ENCODE results near the gene EPHX1. TPM values are rescaled to one million over a fixed set of nuclear protein-coding genes. Genes with fewer than 3 reads are reported as not detected.
"Not testable (repeated sequence)": the region's sequence is repeated elsewhere in the genome, so short reads cannot be mapped to it uniquely, and the experiment has no call there.

The EPHX1 gene
- total and polyA plus RNA-seq, 9 donors, result 213 to 566 (median 302) TPM

DNA sequence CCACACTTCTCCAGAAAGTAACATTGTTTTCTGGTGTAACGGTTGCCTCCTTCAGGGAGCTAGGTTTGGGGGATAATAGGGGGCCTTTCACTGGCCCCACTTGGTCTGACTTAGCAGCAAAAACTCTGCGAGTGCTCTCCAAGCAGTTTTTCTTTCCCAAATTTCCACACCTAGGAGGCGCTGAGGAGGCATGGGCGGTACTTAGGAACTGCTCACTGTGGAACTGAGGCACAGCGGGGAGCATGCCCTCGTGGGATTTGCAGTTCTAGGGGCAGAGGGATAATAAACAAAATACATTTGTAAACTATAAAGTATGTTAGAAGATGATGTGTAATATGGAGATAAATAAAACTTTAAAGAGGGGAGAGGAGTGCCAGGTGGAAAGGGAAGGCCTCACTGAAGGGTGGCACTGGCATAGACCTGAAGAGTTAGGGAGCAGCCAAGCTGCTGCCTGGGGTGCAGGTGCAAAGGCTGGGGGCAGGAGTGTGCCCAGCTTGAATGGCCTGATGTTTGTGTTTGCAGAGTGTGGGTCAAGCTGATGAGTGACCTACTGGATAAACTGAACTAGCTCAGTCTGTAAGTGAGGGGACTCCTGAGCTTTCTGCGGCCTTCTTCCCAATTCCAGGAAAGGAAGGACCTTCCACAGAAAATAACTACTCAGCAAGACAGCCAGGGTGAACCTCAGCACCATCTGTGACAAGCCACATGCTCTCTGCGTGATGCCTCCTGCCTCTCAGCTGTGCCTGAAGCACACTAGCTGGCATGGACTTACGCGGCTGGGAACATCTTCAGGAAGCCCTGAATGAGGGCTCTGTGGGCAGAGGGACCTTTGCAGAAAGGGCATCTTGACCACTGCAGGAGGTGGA lies 1.9 kb downstream of the EPHX1 start:
- peaks cover 39% of the 10 kb centered on the region for H3K4me1 ChIP-seq (ENCODE audit: insufficient read depth)
- peak overlapping the region; percentile 88 to 89 for H3K27ac ChIP-seq
- peak in 2 of 5 donors; percentile 50 to 60 for DNase-seq
- no peaks in the 10 kb centered on the region for H3K27me3 ChIP-seq
- intact Hi-C loops (cut with DNase I), result loop anchor here in 1 of 4 donors (5.0 kb wide), 1 partner anchor 35 kb away; no protein-coding TSS in a partner anchor
- no peaks in the 10 kb centered on the region for H3K36me3 ChIP-seq
- H3K4me3 ChIP-seq, result peak overlapping the region; percentile 57
- WGBS, 3 donors, result 43 to 57% (median 46%) methylated on average over 9 to 10 of the region's 10 CpGs
- H3K9me3 ChIP-seq, result no peaks in the 10 kb centered on the region
- no peak for TF ChIP-seq POLR2A (IDR thresholded peaks at IDR 0.05)
- TF ChIP-seq, protein P1, sequence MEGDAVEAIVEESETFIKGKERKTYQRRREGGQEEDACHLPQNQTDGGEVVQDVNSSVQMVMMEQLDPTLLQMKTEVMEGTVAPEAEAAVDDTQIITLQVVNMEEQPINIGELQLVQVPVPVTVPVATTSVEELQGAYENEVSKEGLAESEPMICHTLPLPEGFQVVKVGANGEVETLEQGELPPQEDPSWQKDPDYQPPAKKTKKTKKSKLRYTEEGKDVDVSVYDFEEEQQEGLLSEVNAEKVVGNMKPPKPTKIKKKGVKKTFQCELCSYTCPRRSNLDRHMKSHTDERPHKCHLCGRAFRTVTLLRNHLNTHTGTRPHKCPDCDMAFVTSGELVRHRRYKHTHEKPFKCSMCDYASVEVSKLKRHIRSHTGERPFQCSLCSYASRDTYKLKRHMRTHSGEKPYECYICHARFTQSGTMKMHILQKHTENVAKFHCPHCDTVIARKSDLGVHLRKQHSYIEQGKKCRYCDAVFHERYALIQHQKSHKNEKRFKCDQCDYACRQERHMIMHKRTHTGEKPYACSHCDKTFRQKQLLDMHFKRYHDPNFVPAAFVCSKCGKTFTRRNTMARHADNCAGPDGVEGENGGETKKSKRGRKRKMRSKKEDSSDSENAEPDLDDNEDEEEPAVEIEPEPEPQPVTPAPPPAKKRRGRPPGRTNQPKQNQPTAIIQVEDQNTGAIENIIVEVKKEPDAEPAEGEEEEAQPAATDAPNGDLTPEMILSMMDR (IDR thresholded peaks at IDR 0.05), result peak in 1 of 3 donors; percentile 47

DNA sequence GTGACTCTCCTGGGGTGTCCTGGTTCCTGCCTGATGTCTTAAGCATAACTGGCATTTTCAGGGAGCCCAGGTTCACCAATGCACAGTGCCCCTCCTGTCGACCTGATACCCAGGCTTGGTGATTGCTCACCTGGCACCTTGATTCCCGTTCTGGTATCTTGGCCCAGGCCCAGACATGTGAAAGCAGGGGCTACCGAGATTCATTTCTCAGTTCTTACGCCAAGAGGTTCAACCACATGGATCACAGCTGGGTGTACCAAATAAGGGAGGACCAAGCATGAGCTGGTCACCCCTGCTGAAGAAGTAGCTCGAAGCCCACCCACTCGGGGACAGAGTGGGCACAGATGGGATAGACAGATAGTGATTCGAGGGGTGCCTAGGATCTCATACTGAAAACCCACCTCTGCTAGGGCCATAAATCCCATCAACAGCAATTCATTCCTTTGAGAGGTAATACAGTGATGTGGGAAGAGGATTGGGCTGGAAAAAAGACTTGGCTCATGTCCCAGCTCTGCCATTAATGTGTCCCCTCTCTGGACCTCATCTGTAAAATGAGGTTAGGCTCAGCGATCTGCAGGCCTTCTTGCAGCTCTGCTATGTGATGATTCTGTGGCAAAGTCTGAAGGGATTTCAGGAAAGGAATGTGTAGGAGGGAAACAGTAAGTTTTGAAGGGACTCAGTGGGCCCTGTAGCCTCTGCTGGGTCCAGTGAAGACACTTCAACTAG lies 2.7 kb downstream of the EPHX1 start:
- WGBS, 3 donors, result 42 to 54% (median 47%) methylated on average over 8 of the region's 8 CpGs
- no peaks in the 10 kb centered on the region for H3K9me3 ChIP-seq
- peaks cover 45% of the 10 kb centered on the region for H3K4me1 ChIP-seq (ENCODE audit: insufficient read depth)
- H3K36me3 ChIP-seq, result no peaks in the 10 kb centered on the region
- intact Hi-C loops (cut with DNase I), result loop anchor here in 1 of 4 donors (5.0 kb wide), 1 partner anchor 35 kb away; no protein-coding TSS in a partner anchor
- no peaks in the 10 kb centered on the region for H3K27me3 ChIP-seq
- DNase-seq, result peak in 1 of 5 donors; percentile 33
- no peak for TF ChIP-seq POLR2A (IDR thresholded peaks at IDR 0.05)
- TF ChIP-seq, protein P1 (IDR thresholded peaks at IDR 0.05), result no peak
- no peak for TF ChIP-seq EP300 (IDR thresholded peaks at IDR 0.05)
- H3K27ac ChIP-seq, result peak overlapping the region; percentile 88 to 89
- no peak overlapping the region for H3K4me3 ChIP-seq

DNA sequence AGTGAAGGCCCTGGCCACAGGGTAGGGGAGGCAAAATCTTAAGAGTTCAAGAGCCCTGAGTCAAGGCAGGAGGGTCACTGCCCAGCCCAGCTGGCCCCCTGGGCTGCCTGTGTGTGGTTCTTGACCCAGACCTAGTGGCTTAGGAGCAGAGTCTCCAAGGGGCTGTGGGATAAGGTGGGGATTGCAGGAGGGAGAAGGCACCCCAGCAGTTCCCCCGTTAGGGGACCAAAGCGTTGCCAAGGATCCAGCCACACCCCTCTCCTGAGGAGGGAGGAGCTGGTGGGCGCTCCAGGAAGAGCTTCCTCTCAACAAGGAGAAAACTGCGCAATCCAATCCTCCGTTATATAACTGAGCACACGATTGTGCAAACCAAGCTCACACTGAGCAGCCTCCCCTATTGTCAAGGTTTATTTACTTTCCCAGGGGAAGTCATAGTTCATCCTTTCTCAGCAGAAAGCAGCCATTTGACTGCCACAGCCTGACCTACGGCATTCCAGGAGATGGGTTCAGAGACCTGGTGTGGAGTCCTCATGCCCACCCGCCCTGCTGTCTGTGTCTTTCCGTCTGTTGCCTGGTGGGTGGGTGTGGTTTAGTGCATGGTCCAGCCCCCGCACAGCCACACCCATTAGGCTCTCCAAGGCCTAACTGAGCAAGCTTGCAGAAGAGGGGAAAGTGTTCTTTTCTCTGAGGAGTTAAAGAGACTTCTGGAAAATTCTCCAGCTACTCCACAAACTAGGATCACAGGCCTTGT lies 3.5 kb downstream of the EPHX1 start:
- peaks cover 52% of the 10 kb centered on the region for H3K4me1 ChIP-seq (ENCODE audit: insufficient read depth)
- 2 to 7% (median 6%) methylated on average over 10 of the region's 10 CpGs for WGBS, 3 donors
- no peaks in the 10 kb centered on the region for H3K36me3 ChIP-seq
- no peaks in the 10 kb centered on the region for H3K27me3 ChIP-seq
- DNase-seq, result peak; percentile 79 to 85 (median 82)
- no peaks in the 10 kb centered on the region for H3K9me3 ChIP-seq
- intact Hi-C loops (cut with DNase I), result loop anchor here in 1 of 4 donors (5.0 kb wide), 1 partner anchor 34 kb away; no protein-coding TSS in a partner anchor
- H3K4me3 ChIP-seq, result peak overlapping the region; percentile 1
- peak overlapping the region; percentile 88 to 89 for H3K27ac ChIP-seq
- TF ChIP-seq, protein P1 (IDR thresholded peaks at IDR 0.05), result no peak
- TF ChIP-seq EP300 (IDR thresholded peaks at IDR 0.05), result no peak
- peak; percentile 27 for TF ChIP-seq POLR2A (IDR thresholded peaks at IDR 0.05)

DNA sequence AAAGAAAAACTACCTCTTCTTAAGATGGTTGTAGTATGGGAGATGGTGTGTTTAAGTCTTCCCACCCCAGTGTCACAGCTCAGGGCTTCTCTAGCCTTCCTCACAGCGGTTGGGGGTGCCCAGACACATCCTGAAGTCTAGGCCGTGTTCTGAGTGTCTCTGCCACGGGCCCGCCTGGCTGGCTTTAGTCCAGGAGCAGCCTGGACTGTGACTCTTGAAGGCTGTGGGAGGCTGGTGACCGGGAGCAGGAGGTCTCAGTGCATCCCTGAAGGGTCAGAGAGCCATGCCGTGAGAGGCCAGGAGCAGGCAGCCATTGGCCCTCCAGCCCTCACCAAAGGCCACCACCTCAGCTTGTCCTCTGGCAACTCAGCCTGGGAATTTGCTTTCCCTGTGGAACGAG lies 4.5 kb downstream of the EPHX1 start:
- H3K4me1 ChIP-seq (ENCODE audit: insufficient read depth), result peaks cover 57% of the 10 kb centered on the region
- peak overlapping the region; percentile 88 to 89 for H3K27ac ChIP-seq
- H3K36me3 ChIP-seq, result no peaks in the 10 kb centered on the region
- H3K4me3 ChIP-seq, result no peak overlapping the region
- H3K9me3 ChIP-seq, result no peaks in the 10 kb centered on the region
- intact Hi-C loops (cut with DNase I), result loop anchor here in 1 of 4 donors (5.0 kb wide), 1 partner anchor 33 kb away; no protein-coding TSS in a partner anchor
- 40 to 45% (median 42%) methylated on average over 7 of the region's 7 CpGs for WGBS, 3 donors
- no peaks in the 10 kb centered on the region for H3K27me3 ChIP-seq
- DNase-seq, result peak in 3 of 5 donors; percentile 46 to 62 (median 57)
- TF ChIP-seq EP300 (IDR thresholded peaks at IDR 0.05) (no peak), POLR2A (IDR thresholded peaks at IDR 0.05) (no peak)
- TF ChIP-seq, protein P1 (IDR thresholded peaks at IDR 0.05), result no peak

DNA sequence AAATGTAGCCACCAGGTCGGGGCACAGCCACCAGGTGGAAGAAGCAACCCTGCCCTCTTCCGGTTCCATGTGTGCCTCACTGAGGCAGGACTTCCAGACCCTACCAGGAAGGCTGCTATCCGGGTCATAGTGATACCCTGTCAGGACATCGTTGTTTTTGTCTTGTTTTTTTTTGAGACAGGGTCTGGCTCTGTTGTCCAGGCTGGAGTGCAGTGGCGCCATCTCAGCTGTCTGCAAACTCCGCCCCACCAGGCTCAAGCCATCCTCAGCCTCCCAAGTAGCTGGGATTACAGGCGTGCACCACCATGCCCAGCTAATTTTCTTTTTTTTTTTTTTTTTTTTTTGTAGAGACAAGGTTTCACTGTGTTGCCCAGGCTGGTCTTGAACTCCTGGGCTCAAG lies 5.2 kb downstream of the EPHX1 start:
- DNase-seq; H3K36me3 ChIP-seq; H3K9me3 ChIP-seq; H3K4me3 ChIP-seq; intact Hi-C loops (cut with DNase I); H3K27me3 ChIP-seq: not testable (repeated sequence)
- 71 to 81% (median 79%) methylated on average over 5 to 7 of the region's 7 CpGs for WGBS, 3 donors
- H3K4me1 ChIP-seq (ENCODE audit: insufficient read depth), result peaks cover 59% of the 10 kb centered on the region
- peak overlapping the region; percentile 88 to 89 for H3K27ac ChIP-seq

Measured in ovary (tissue), 9 donors.